Measurements from ENCODE around the gene KCNG2.
A peak's percentile ranks its signal among the peaks of the same experiment; 100 is the strongest.

Gene KCNG2

GRCh38 chr18:79847606-79848293 is 50.0 kb downstream of the KCNG2 start:
- no peak for DNase-seq (ENCODE audit: low read depth)
- no peak overlapping the region for H3K4me3 ChIP-seq (ENCODE audit: low read depth, low read length)

GRCh38 chr18:79848294-79848578 is 50.5 kb downstream of the KCNG2 start:
- H3K4me3 ChIP-seq (ENCODE audit: low read depth, low read length): no peak overlapping the region
- no peak for DNase-seq (ENCODE audit: low read depth)

- no peak overlapping the region for H3K4me3 ChIP-seq (ENCODE audit: low read depth, low read length)
- DNase-seq (ENCODE audit: low read depth): no peak
Observed at GRCh38 chr18:79848579-79849327, 51.0 kb downstream of the KCNG2 start.

- H3K4me3 ChIP-seq (ENCODE audit: low read depth, low read length): no peak overlapping the region
- DNase-seq (ENCODE audit: low read depth): no peak
Observed at GRCh38 chr18:79849328-79850207, 51.8 kb downstream of the KCNG2 start.

- no peak for DNase-seq (ENCODE audit: low read depth)
Observed at GRCh38 chr18:79850731-79851130, 53.0 kb downstream of the KCNG2 start.

GRCh38 chr18:79851489-79851888 is 53.8 kb downstream of the KCNG2 start:
- no peak for DNase-seq (ENCODE audit: low read depth)
- no peak overlapping the region for H3K4me3 ChIP-seq (ENCODE audit: low read depth, low read length)

More at GRCh38 chr18:79850731-79851130, 53.0 kb downstream of the KCNG2 start:
- no peak overlapping the region for H3K4me3 ChIP-seq (ENCODE audit: low read depth, low read length)

GRCh38 chr18:79851950-79852349 is 54.2 kb downstream of the KCNG2 start:
- H3K4me3 ChIP-seq (ENCODE audit: low read depth, low read length): no peak overlapping the region
- no peak for DNase-seq (ENCODE audit: low read depth)

- no peak overlapping the region for H3K4me3 ChIP-seq (ENCODE audit: low read depth, low read length)
- no peak for DNase-seq (ENCODE audit: low read depth)
Observed at GRCh38 chr18:79852561-79853302, 55.0 kb downstream of the KCNG2 start.

- DNase-seq (ENCODE audit: low read depth): no peak
- H3K4me3 ChIP-seq (ENCODE audit: low read depth, low read length): no peak overlapping the region
Observed at GRCh38 chr18:79853303-79853992, 55.7 kb downstream of the KCNG2 start.

- no peak for DNase-seq (ENCODE audit: low read depth)
- H3K4me3 ChIP-seq (ENCODE audit: low read depth, low read length): no peak overlapping the region
Observed at GRCh38 chr18:79853993-79854364, 56.2 kb downstream of the KCNG2 start.

GRCh38 chr18:79855147-79855933 is 57.6 kb downstream of the KCNG2 start:
- no peak for DNase-seq (ENCODE audit: low read depth)
- H3K4me3 ChIP-seq (ENCODE audit: low read depth, low read length): no peak overlapping the region

- peak; percentile 9 for DNase-seq (ENCODE audit: low read depth)
- H3K4me3 ChIP-seq (ENCODE audit: low read depth, low read length): no peak overlapping the region
Observed at GRCh38 chr18:79856119-79857007, 58.6 kb downstream of the KCNG2 start.

- DNase-seq (ENCODE audit: low read depth): peak; percentile 52
- no peak overlapping the region for H3K4me3 ChIP-seq (ENCODE audit: low read depth, low read length)
Observed at GRCh38 chr18:79857082-79857671, 59.4 kb downstream of the KCNG2 start.

GRCh38 chr18:79859314-79859713 is 61.6 kb downstream of the KCNG2 start:
- DNase-seq (ENCODE audit: low read depth): no peak
- H3K4me3 ChIP-seq (ENCODE audit: low read depth, low read length): no peak overlapping the region

- no peak overlapping the region for H3K4me3 ChIP-seq (ENCODE audit: low read depth, low read length)
- no peak for DNase-seq (ENCODE audit: low read depth)
Observed at GRCh38 chr18:79861687-79862086, 63.9 kb downstream of the KCNG2 start.

- DNase-seq (ENCODE audit: low read depth): no peak
- H3K4me3 ChIP-seq (ENCODE audit: low read depth, low read length): no peak overlapping the region
Observed at GRCh38 chr18:79862562-79862961, 64.8 kb downstream of the KCNG2 start.
